Measurements from ENCODE around the gene ZNF579. TPM values are rescaled to one million over a fixed set of nuclear protein-coding genes. Genes with fewer than 3 reads are reported as not detected.

Gene ZNF579
- total RNA-seq, 1 experiment from 2014 or later: 19.9 TPM

DNA sequence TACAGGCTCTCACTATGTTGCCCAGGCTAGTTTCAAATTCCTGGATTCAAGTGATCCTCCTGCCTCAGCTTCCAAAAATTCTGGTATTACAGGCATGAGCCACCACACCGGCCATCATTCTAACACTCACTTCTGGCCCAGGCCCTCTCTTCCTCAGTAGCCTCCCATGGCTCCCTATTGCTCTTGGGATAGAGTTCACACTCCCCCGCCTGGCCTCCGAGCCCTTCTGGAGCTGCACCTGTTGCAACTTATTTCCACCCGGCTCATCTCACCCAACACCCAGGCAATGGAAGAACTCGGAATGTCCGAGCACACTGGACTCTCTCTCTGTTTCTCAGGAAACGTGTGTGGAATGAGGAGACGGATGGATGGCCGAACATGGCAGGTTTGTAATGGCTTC, 26.3 kb downstream of the ZNF579 start:
- H2BK12ac ChIP-seq (ENCODE audit: insufficient read length, low read depth, low read length): no peak overlapping the region

More for the DNA sequence above, 26.3 kb downstream of the ZNF579 start:
- Mint-ChIP-seq H3K4me3 (peak overlapping the region in 1 of 2 experiments; percentile 39; a peak in 1 of 5 replicates), H3K9me3 (no peaks in the 10 kb centered on the region; a peak in 1 of 5 replicates), H3K27ac (no peak overlapping the region; a peak in 1 of 7 replicates), H3K27me3 (ENCODE audit: low read depth) (peaks cover 3% of the 10 kb centered on the region), H3K36me3 (ENCODE audit: insufficient read depth in 1 of 3, low read depth in 3 of 3) (no peaks in the 10 kb centered on the region), H3K4me1 (peaks cover 33 to 46% of the 10 kb centered on the region in 2 experiments)
- no peak overlapping the region for H2BK20ac ChIP-seq (ENCODE audit: low read depth, low read length, poor library complexity, severe bottlenecking)
- H3K4me1 ChIP-seq (ENCODE audit: insufficient read depth, low read length): peaks cover 8% of the 10 kb centered on the region; the same call in 1 of the 2 replicates
- no peaks in the 10 kb centered on the region for H3K79me1 ChIP-seq (ENCODE audit: insufficient read depth, low read depth, low read length, poor library complexity, severe bottlenecking)
- no peak overlapping the region for H3K14ac ChIP-seq (ENCODE audit: insufficient read depth, low read length)
- H3K27ac ChIP-seq (ENCODE audit: insufficient read length, low read depth, low read length): no peak overlapping the region
- no peak overlapping the region for H4K8ac ChIP-seq (replicated peaks; ENCODE audit: insufficient read length, low read depth, low read length)
- H2BK15ac ChIP-seq (ENCODE audit: low read depth, low read length): no peak overlapping the region
- no peak overlapping the region for H4K5ac ChIP-seq (ENCODE audit: insufficient read length, low read depth, low read length)
- no peak overlapping the region for H3K4ac ChIP-seq (ENCODE audit: low read depth, low read length)
- no peaks in the 10 kb centered on the region for H3K79me2 ChIP-seq (ENCODE audit: insufficient read depth, low read length)
- no peak overlapping the region for H2AFZ ChIP-seq (ENCODE audit: low read length)
- no peak for DNase-seq
- no peak overlapping the region for H2BK120ac ChIP-seq (ENCODE audit: low read depth, low read length, poor library complexity, severe bottlenecking)
- no peak overlapping the region for H2BK5ac ChIP-seq (ENCODE audit: insufficient read length, low read length)
- H3T11ph ChIP-seq (ENCODE audit: low read length): no peak overlapping the region
- no peak overlapping the region for H2AK5ac ChIP-seq (ENCODE audit: insufficient read length, low read length)
- no CpG with 5 or more reads among the region's 9 CpGs for WGBS (ENCODE audit: extremely low coverage, insufficient read length, low lambda C conversion rate)
- no peak overlapping the region for H4K91ac ChIP-seq (ENCODE audit: insufficient read length, low read depth, low read length)
- H3K4me2 ChIP-seq (ENCODE audit: insufficient read depth, insufficient read length, low read length): no peak overlapping the region
- H3K23me2 ChIP-seq (ENCODE audit: insufficient read length, low read depth, low read length, poor library complexity, severe bottlenecking): peaks cover 7% of the 10 kb centered on the region
- no peak overlapping the region for H3K56ac ChIP-seq (ENCODE audit: insufficient read length, low read depth, low read length)
- H4K20me1 ChIP-seq (ENCODE audit: control insufficient read depth, insufficient read depth, insufficient read length): no peaks in the 10 kb centered on the region
- H3K27me3 ChIP-seq (ENCODE audit: insufficient read depth, low read length): no peaks in the 10 kb centered on the region
- H3K9ac ChIP-seq (ENCODE audit: extremely low read depth, insufficient read length, low read length): no peak overlapping the region
- no peak overlapping the region for H3K23ac ChIP-seq (ENCODE audit: insufficient read length, low read depth, low read length)
- no peak for TF ChIP-seq CTCF (conservative IDR thresholded peaks at IDR 0.05)
- H3K18ac ChIP-seq (ENCODE audit: insufficient read length, low read depth, low read length): no peak overlapping the region
- no peaks in the 10 kb centered on the region for H3K9me3 ChIP-seq (ENCODE audit: control insufficient read depth, low read depth, low read length)

Data from H9 (cell line).